ENCODE results near the gene TENT4B.

GRCh38 chr16:50275098-50275415 lies 122.0 kb downstream of the TENT4B start:
- TF ChIP-seq CTCF (conservative IDR thresholded peaks at IDR 0.05 in 1 of 2, IDR thresholded peaks at IDR 0.05 in 1 of 2; ENCODE audit: low read depth in 1 of 2, low read length in 2 of 2): no peak
- no peak for TF ChIP-seq EZH2 (IDR thresholded peaks at IDR 0.05; ENCODE audit: low read length, missing control alignments)
